ENCODE data around the gene CENPF. TPM values are rescaled to one million over a fixed set of nuclear protein-coding genes. Genes with fewer than 3 reads are reported as not detected.
"Not testable (repeated sequence)": the region's sequence is repeated elsewhere in the genome, so short reads cannot be mapped to it uniquely, and the experiment has no call there.

CENPF gene
- total RNA-seq, 1 donor, result 30.7 TPM

- H3K4me3 ChIP-seq (ENCODE audit: low read depth, low read length), result no peak overlapping the region
- no peak for TF ChIP-seq CTCF (IDR thresholded peaks at IDR 0.05; ENCODE audit: insufficient read depth, low read depth, low read length)
- DNase-seq (ENCODE audit: low read depth), result no peak
Measured at GRCh38 chr1:214586621-214587020, 16.4 kb upstream of the CENPF start.

GRCh38 chr1:214587165-214587564, 15.8 kb upstream of the CENPF start:
- TF ChIP-seq CTCF (IDR thresholded peaks at IDR 0.05; ENCODE audit: insufficient read depth, low read depth, low read length), result no peak
- no peak overlapping the region for H3K4me3 ChIP-seq (ENCODE audit: low read depth, low read length)
- no peak for DNase-seq (ENCODE audit: low read depth)

GRCh38 chr1:214588963-214589597, 13.9 kb upstream of the CENPF start:
- DNase-seq (ENCODE audit: low read depth), result no peak
- no peak for TF ChIP-seq CTCF (IDR thresholded peaks at IDR 0.05; ENCODE audit: insufficient read depth, low read depth, low read length)
- H3K4me3 ChIP-seq (ENCODE audit: low read depth, low read length), result no peak overlapping the region

GRCh38 chr1:214590696-214591095, 12.3 kb upstream of the CENPF start:
- no peak for DNase-seq (ENCODE audit: low read depth)
- H3K4me3 ChIP-seq (ENCODE audit: low read depth, low read length), result no peak overlapping the region
- TF ChIP-seq CTCF (IDR thresholded peaks at IDR 0.05; ENCODE audit: insufficient read depth, low read depth, low read length), result peak; percentile 12

GRCh38 chr1:214591918-214592317, 11.1 kb upstream of the CENPF start:
- not testable (repeated sequence) for H3K4me3 ChIP-seq (ENCODE audit: low read depth, low read length); DNase-seq (ENCODE audit: low read depth)

- no peak overlapping the region for H3K4me3 ChIP-seq (ENCODE audit: low read depth, low read length)
- TF ChIP-seq CTCF (IDR thresholded peaks at IDR 0.05; ENCODE audit: insufficient read depth, low read depth, low read length), result no peak
- no peak for DNase-seq (ENCODE audit: low read depth)
Measured at GRCh38 chr1:214593158-214593557, 9.8 kb upstream of the CENPF start.

GRCh38 chr1:214603819-214604252, 841 bp downstream of the CENPF start:
- H3K4me3 ChIP-seq (ENCODE audit: low read depth, low read length), result peak overlapping the region; percentile 88
- TF ChIP-seq CTCF (IDR thresholded peaks at IDR 0.05; ENCODE audit: insufficient read depth, low read depth, low read length), result no peak
- no peak for DNase-seq (ENCODE audit: low read depth)
